Spleen (tissue), 11 donors: Measurements from ENCODE around the gene NPB. TPM values are rescaled to one million over a fixed set of nuclear protein-coding genes. Genes with fewer than 3 reads are reported as not detected.

ENCODE experiments used
- DNase-seq: peaks from one replicate; pipeline ENCODE4 v3.0.0-alpha.2; 2020
- H3K27ac ChIP-seq, 8 donors: fragments of 200-600 bp; sonication (generic) in 7 of 8; 1 replicate in 4 of 8; 2 replicates in 4 of 8; pipeline versions ENCODE4 v1.5.0 to v1.8.0; 2016 to 2021; ENCODE audit warnings: inconsistent platforms in 4 of 8, mild to moderate bottlenecking in 4 of 8, moderate library complexity in 1 of 8
- H3K27me3 ChIP-seq, 7 donors: fragments of 200-600 bp; sonication (generic) in 6 of 7; replicated peaks in 1 of 7; 1 replicate in 4 of 7; 2 replicates in 3 of 7; pipeline versions ENCODE4 v1.5.0 to v1.8.0; 2016 to 2021; ENCODE audit warnings: inconsistent platforms in 3 of 7, mild to moderate bottlenecking in 1 of 7
- H3K36me3 ChIP-seq, 6 donors: fragments of 200-600 bp; sonication (generic) in 5 of 6; 1 replicate in 4 of 6; 2 replicates in 2 of 6; pipeline versions ENCODE4 v1.5.0 to v1.8.0; 2016 to 2021; ENCODE audit warnings: inconsistent platforms in 2 of 6
- H3K4me1 ChIP-seq, 6 donors: fragments of 200-600 bp; sonication (generic) in 5 of 6; 1 replicate in 3 of 6; 2 replicates in 3 of 6; pipeline versions ENCODE4 v1.5.0 to v1.8.0; 2016 to 2021; ENCODE audit warnings: inconsistent platforms in 3 of 6
- H3K4me3 ChIP-seq, 8 donors: fragments of 200-600 bp; sonication (generic) in 7 of 8; 1 replicate in 4 of 8; 2 replicates in 4 of 8; pipeline versions ENCODE4 v1.5.0 to v1.8.0; 2016 to 2021; ENCODE audit warnings: inconsistent platforms in 4 of 8, mild to moderate bottlenecking in 4 of 8, moderate library complexity in 2 of 8
- H3K9me3 ChIP-seq, 8 donors: fragments of 200-600 bp; sonication (generic) in 7 of 8; 1 replicate in 4 of 8; 2 replicates in 4 of 8; pipeline versions ENCODE4 v1.5.0 to v1.8.0; 2016 to 2021; ENCODE audit warnings: inconsistent platforms in 4 of 8
- CTCF ChIP-seq, 11 experiments: fragments of 200-600 bp in 7 of 11; fragments of 450-650 bp in 4 of 11; sonication (generic) in 4 of 11; IDR thresholded peaks in 8 of 11; conservative IDR thresholded peaks in 3 of 11; 1 replicate in 7 of 11; 2 replicates in 4 of 11; pipeline versions ENCODE4 v1.4.0 to v1.8.0; 2016 to 2021; ENCODE audit warnings: antibody characterized with exemption in 11 of 11, inconsistent platforms in 4 of 11, mild to moderate bottlenecking in 1 of 11
- POLR2A ChIP-seq, 3 donors: fragments of 450-650 bp; IDR thresholded peaks; one replicate each; pipeline ENCODE4 v1.5.1; 2017; ENCODE audit warnings: antibody characterized with exemption in 3 of 3, mild to moderate bottlenecking in 1 of 3
- POLR2AphosphoS5 ChIP-seq, 3 donors: sonication (generic); formaldehyde crosslinking; IDR thresholded peaks; one replicate each; pipeline ENCODE4 v1.5.1; 2017; ENCODE audit warnings: antibody characterized with exemption in 3 of 3
- WGBS, 5 donors: extraction: QIAGEN DNeasy Blood & Tissue Kit in 3 of 5; methylation state at CpG; one replicate each; pipeline versions ENCODE4 v1.1.5 to v1.1.7; 2013 to 2018; 5-methylcytosine and 5-hydroxymethylcytosine counted together
- intact Hi-C: fragments of 100-400 bp; cut with DNase I; formaldehyde crosslinking; loops from one replicate; pipeline ENCODE4 v1.15.0; 2023; ENCODE audit warnings: low total_unique reads
- polyA plus RNA-seq, 3 donors: library from polyadenylated mRNA; stranded (reverse); fragments of 200-250 nt; gene quantifications; one replicate each; pipeline ENCODE4 v1.2.1, GENCODE V29; 2013
- total RNA-seq, 7 donors: library from RNA; depleted of rRNA in 3 of 7; stranded (reverse); fragments of >200 nt in 3 of 7; fragmentation: NEBNext Ultra II Directional in 4 of 7; extraction: Animal tissue kit (Norgen Biotek cat#: 25700) in 4 of 7; gene quantifications; one replicate each; pipeline versions ENCODE4 v1.1.0 to v1.2.1, GENCODE V29; 2016 to 2021
- donor health status: healthy with polysubstance abuse.
- donor health status: DM: no; HTN: no; CAD: no; lungs with moderate emphysema.
- donor health status: DM: no; HTN: no; CAD: no.
- donor health status: Bipolar disorder and iron deficiency.
- donor health status: healthy.
- donor health status: DM: no; HTN: no; CAD: no.
- donor health status: DM: yes; HTN: yes; CAD: no.

NPB gene
- total and polyA plus RNA-seq, 10 donors = 0.23 to 4.8 (median 1.5) TPM; not detected in 1

- WGBS, 5 donors = 43 to 54% (median 51%) methylated on average over 22 to 23 of the region's 23 CpGs
- no peak for DNase-seq
- Histone ChIP-seq H3K27ac (peak overlapping the region; percentile 91 to 98 (median 96)), H3K27me3 (no peaks in the 10 kb centered on the region), H3K4me3 (peak overlapping the region; percentile 78 to 99 (median 92)), H3K4me1 (peaks cover 34 to 90% (median 80%) of the 10 kb centered on the region in 6 donors), H3K9me3 (no peaks in the 10 kb centered on the region), H3K36me3 (peaks cover 2 to 64% (median 36%) of the 10 kb centered on the region in 6 donors)
- TF ChIP-seq POLR2AphosphoS5 (IDR thresholded peaks at IDR 0.05) = peak; percentile 25 to 80 (median 64)
- TF ChIP-seq POLR2A (IDR thresholded peaks at IDR 0.05) = no peak
- intact Hi-C loops = no loop called here
These were observed 42.8 kb upstream of the NPB start for GRCh38 chr17:81858967-81859905.

GRCh38 chr17:81859906-81860755, 41.9 kb upstream of the NPB start, which contains the start of gene P4HB:
TSS of gene P4HB (minus strand) at chr17:81860535. CDS start at chr17:81860471, 64 bp downstream.
- Histone ChIP-seq H3K9me3 (no peaks in the 10 kb centered on the region), H3K4me3 (peak within 1 kb of the TSS; percentile 78 to 99 (median 92)), H3K4me1 (peaks cover 31 to 90% (median 74%) of the 10 kb centered on the region in 6 donors), H3K27ac (peak within 1 kb of the TSS; percentile 95 to 98 (median 97)), H3K36me3 (peaks cover 0 to 55% (median 27%) of the 10 kb centered on the region in 6 donors), H3K27me3 (no peaks in the 10 kb centered on the region)
- TF ChIP-seq CTCF (IDR thresholded peaks at IDR 0.05 in 8 of 11, conservative IDR thresholded peaks at IDR 0.05 in 3 of 11) (no peak), POLR2A (IDR thresholded peaks at IDR 0.05) (peak in 2 of 3 donors; percentile 63 to 72), POLR2AphosphoS5 (IDR thresholded peaks at IDR 0.05) (peak; percentile 85 to 90 (median 87))
- WGBS, 5 donors = 0 to 1% (median 0%) methylated on average over 32 to 95 of the region's 95 CpGs
- DNase-seq = peak; percentile 98
- intact Hi-C loops = no loop called here

- TF ChIP-seq POLR2AphosphoS5 (IDR thresholded peaks at IDR 0.05) (peak; percentile 98 to 99 (median 98)), POLR2A (IDR thresholded peaks at IDR 0.05) (peak; percentile 75 to 82 (median 75)), CTCF (IDR thresholded peaks at IDR 0.05 in 8 of 11, conservative IDR thresholded peaks at IDR 0.05 in 3 of 11) (peak in 4 of 11 experiments; percentile 18 to 60 (median 36))
- DNase-seq = peak; percentile 99
- Histone ChIP-seq H3K27me3 (no peaks in the 10 kb centered on the region), H3K36me3 (peaks cover 0 to 55% (median 19%) of the 10 kb centered on the region in 6 donors), H3K4me3 (peak overlapping the region; percentile 63 to 93 (median 84)), H3K9me3 (no peaks in the 10 kb centered on the region), H3K4me1 (peaks cover 31 to 90% (median 72%) of the 10 kb centered on the region in 6 donors), H3K27ac (peak overlapping the region; percentile 95 to 98 (median 97))
- 0 to 1% (median 0%) methylated on average over 59 to 74 of the region's 74 CpGs for WGBS, 5 donors
- intact Hi-C loops = no loop called here
These were observed 41.1 kb upstream of the NPB start for GRCh38 chr17:81860756-81861568.
